Measurements from ENCODE around the gene MAPK8. TPM values are rescaled to one million over a fixed set of nuclear protein-coding genes. Genes with fewer than 3 reads are reported as not detected.

Gene MAPK8
- total and polyA plus RNA-seq, 9 of the 15 experiments (the other 6 are each of a cell fraction or from before 2014, with no cell fraction given): 6.4 to 159 (median 71.0) TPM

- TF ChIP-seq MGA (IDR thresholded peaks at IDR 0.05) (peak; percentile 78), NCOR1 (IDR thresholded peaks at IDR 0.05) (peak; percentile 28; the same call in 1 of the 2 replicates), JUND (IDR thresholded peaks at IDR 0.05; ENCODE audit: borderline replicate concordance, low read depth, low read length) (peak; percentile 35; the same call in 1 of the 2 replicates), JUND (tag; IDR thresholded peaks at IDR 0.05; ENCODE audit: borderline replicate concordance, low read depth, low read length) (0 out of 3 replicates have a peak, but pooled peaks have one; percentile 12), ZBTB11 (CRISPR knock-in tag; IDR thresholded peaks at IDR 0.05) (peak in 1 of 3 experiments; percentile 2; a peak in 1 of 6 replicates), CBFA2T2 (conservative IDR thresholded peaks at IDR 0.05) (peak; percentile 40; the same call in 1 of the 2 replicates), RBBP5 (IDR thresholded peaks at IDR 0.05; ENCODE audit: borderline replicate concordance, insufficient read depth, low read length, poor library complexity, severe bottlenecking) (no peak), KLF10 (CRISPR knock-in tag; IDR thresholded peaks at IDR 0.05) (no peak), RAD51 (IDR thresholded peaks at IDR 0.05; ENCODE audit: borderline replicate concordance, low read depth) (peak; percentile 21; the same call in 1 of the 2 replicates)
Measured at GRCh38 chr10:48430402-48430993, 124.0 kb downstream of the MAPK8 start (continued).

Data from K562 (cell line).